Measurements from ENCODE around the gene NAIP.
"Not testable (repeated sequence)": the region's sequence is repeated elsewhere in the genome, so short reads cannot be mapped to it uniquely, and the experiment has no call there.

DNA sequence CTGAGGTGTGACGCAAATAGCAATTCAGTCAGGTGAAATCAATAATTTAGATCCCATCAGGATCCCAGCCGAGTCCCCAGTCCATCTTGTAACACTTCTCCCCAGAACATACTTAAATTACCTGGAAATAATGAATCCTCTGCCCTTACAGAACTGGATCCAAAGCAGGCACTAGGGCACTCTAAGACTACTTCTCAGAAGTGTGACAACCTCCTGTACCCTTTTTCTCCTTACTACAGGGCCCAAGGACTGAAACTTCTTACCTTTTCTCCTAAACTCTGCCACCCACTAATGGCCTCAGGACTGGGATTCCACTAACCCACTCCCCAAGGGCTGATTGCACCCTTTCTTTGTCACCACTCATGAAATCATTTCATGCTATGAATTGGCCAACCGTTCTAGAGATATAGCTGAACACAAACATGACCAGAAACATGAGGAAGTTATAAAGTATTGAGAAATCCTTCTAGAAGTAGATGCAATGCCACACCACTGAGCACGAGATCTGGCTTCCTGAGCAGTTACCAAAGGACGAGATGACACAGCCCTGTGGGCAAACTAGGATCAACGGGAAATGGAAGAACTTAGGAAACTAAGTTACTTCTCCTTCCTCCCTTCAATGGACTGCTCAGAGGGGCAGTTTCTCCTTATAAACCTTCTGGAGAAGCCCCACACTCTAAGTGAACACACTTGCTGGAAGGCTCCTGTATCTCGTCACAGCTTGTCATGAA is 6.1 kb upstream of the NAIP start:
- TF ChIP-seq, protein P1, sequence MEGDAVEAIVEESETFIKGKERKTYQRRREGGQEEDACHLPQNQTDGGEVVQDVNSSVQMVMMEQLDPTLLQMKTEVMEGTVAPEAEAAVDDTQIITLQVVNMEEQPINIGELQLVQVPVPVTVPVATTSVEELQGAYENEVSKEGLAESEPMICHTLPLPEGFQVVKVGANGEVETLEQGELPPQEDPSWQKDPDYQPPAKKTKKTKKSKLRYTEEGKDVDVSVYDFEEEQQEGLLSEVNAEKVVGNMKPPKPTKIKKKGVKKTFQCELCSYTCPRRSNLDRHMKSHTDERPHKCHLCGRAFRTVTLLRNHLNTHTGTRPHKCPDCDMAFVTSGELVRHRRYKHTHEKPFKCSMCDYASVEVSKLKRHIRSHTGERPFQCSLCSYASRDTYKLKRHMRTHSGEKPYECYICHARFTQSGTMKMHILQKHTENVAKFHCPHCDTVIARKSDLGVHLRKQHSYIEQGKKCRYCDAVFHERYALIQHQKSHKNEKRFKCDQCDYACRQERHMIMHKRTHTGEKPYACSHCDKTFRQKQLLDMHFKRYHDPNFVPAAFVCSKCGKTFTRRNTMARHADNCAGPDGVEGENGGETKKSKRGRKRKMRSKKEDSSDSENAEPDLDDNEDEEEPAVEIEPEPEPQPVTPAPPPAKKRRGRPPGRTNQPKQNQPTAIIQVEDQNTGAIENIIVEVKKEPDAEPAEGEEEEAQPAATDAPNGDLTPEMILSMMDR (conservative IDR thresholded peaks at IDR 0.05; ENCODE audit: low read depth in 2 of 2), result not testable (repeated sequence)
- not testable (repeated sequence) for TF ChIP-seq EZH2 (IDR thresholded peaks at IDR 0.05; ENCODE audit: low read depth, unreplicated experiment); POLR2AphosphoS5 (IDR thresholded peaks at IDR 0.05; ENCODE audit: low read depth); CREB1 (CRISPR knock-in tag; IDR thresholded peaks at IDR 0.05; ENCODE audit: low read depth); JUNB (IDR thresholded peaks at IDR 0.05; ENCODE audit: unreplicated experiment); ZNF331 (CRISPR knock-in tag; IDR thresholded peaks at IDR 0.05; ENCODE audit: low read depth); EZH2phosphoT487 (IDR thresholded peaks at IDR 0.05; ENCODE audit: unreplicated experiment); ZNF114 (CRISPR knock-in tag; IDR thresholded peaks at IDR 0.05); STAT1 (IDR thresholded peaks at IDR 0.05; ENCODE audit: unreplicated experiment)
- TF ChIP-seq, protein P2, sequence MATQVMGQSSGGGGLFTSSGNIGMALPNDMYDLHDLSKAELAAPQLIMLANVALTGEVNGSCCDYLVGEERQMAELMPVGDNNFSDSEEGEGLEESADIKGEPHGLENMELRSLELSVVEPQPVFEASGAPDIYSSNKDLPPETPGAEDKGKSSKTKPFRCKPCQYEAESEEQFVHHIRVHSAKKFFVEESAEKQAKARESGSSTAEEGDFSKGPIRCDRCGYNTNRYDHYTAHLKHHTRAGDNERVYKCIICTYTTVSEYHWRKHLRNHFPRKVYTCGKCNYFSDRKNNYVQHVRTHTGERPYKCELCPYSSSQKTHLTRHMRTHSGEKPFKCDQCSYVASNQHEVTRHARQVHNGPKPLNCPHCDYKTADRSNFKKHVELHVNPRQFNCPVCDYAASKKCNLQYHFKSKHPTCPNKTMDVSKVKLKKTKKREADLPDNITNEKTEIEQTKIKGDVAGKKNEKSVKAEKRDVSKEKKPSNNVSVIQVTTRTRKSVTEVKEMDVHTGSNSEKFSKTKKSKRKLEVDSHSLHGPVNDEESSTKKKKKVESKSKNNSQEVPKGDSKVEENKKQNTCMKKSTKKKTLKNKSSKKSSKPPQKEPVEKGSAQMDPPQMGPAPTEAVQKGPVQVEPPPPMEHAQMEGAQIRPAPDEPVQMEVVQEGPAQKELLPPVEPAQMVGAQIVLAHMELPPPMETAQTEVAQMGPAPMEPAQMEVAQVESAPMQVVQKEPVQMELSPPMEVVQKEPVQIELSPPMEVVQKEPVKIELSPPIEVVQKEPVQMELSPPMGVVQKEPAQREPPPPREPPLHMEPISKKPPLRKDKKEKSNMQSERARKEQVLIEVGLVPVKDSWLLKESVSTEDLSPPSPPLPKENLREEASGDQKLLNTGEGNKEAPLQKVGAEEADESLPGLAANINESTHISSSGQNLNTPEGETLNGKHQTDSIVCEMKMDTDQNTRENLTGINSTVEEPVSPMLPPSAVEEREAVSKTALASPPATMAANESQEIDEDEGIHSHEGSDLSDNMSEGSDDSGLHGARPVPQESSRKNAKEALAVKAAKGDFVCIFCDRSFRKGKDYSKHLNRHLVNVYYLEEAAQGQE (IDR thresholded peaks at IDR 0.05; ENCODE audit: unreplicated experiment), result not testable (repeated sequence)
- TF ChIP-seq, protein P3, sequence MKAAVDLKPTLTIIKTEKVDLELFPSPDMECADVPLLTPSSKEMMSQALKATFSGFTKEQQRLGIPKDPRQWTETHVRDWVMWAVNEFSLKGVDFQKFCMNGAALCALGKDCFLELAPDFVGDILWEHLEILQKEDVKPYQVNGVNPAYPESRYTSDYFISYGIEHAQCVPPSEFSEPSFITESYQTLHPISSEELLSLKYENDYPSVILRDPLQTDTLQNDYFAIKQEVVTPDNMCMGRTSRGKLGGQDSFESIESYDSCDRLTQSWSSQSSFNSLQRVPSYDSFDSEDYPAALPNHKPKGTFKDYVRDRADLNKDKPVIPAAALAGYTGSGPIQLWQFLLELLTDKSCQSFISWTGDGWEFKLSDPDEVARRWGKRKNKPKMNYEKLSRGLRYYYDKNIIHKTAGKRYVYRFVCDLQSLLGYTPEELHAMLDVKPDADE (IDR thresholded peaks at IDR 0.05), result not testable (repeated sequence)

Data from GM23338 (cell line).